LHCN-M2 (cell line): ENCODE data around the gene ZNHIT6. TPM values are rescaled to one million over a fixed set of nuclear protein-coding genes. Genes with fewer than 3 reads are reported as not detected.
"Not testable (repeated sequence)": the region's sequence is repeated elsewhere in the genome, so short reads cannot be mapped to it uniquely, and the experiment has no call there.

Source experiments
- DNase-seq: peaks from one replicate; pipeline ENCODE4 v3.0.0-alpha.2; 2012; ENCODE audit warnings: low read depth
- polyA plus RNA-seq: library from polyadenylated mRNA; unstranded; fragments of >200 nt; gene quantifications from one replicate; pipeline ENCODE4 v1.2.1, GENCODE V29; 2012; ENCODE audit warnings: missing spikeins
- total RNA-seq: library from RNA; depleted of rRNA; stranded (reverse); fragments of >200 nt; gene quantifications from 2 replicates; pipeline ENCODE4 v1.2.3, GENCODE V29; 2014; rRNA removed

The ZNHIT6 gene, protein sequence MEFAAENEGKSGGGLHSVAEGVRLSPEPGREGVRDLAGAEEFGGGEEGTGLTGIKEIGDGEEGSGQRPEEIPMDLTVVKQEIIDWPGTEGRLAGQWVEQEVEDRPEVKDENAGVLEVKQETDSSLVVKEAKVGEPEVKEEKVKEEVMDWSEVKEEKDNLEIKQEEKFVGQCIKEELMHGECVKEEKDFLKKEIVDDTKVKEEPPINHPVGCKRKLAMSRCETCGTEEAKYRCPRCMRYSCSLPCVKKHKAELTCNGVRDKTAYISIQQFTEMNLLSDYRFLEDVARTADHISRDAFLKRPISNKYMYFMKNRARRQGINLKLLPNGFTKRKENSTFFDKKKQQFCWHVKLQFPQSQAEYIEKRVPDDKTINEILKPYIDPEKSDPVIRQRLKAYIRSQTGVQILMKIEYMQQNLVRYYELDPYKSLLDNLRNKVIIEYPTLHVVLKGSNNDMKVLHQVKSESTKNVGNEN
- 14.2 and 17.1 TPM in 2 replicates for total RNA-seq
- polyA plus RNA-seq: 11.6 TPM

- DNase-seq: peak; percentile 97
These were observed at the start of gene ZNHIT6 for GRCh38 chr1:85707990-85708828. ZNHIT6 (minus strand) TSS chr1:85708433; CDS start chr1:85708284, 149 bp downstream.

GRCh38 chr1:85756864-85757263, 48.6 kb upstream of the ZNHIT6 start:
- DNase-seq: no peak

DNA sequence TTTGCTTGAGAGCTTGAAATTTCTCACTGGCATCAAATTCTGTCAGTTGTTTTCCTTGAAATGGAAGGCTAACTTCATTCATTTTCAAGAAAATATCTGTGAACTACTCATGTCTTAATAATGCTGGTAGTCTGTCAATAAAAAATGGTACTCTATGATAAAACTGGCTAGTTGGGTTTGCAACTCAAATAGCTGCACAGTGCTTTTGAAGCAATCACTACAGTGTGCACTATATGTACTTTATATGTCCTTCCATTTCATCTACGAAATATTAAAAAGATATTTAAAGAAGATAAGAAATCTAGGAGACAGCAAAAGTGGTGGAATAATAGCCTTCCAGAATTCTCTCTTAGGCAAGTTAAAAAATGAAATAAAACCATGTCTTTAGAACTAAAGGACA, 39.9 kb upstream of the ZNHIT6 start:
- no peak for DNase-seq

- no peak for DNase-seq
These were observed 38.5 kb upstream of the ZNHIT6 start for GRCh38 chr1:85746777-85747176.

DNA sequence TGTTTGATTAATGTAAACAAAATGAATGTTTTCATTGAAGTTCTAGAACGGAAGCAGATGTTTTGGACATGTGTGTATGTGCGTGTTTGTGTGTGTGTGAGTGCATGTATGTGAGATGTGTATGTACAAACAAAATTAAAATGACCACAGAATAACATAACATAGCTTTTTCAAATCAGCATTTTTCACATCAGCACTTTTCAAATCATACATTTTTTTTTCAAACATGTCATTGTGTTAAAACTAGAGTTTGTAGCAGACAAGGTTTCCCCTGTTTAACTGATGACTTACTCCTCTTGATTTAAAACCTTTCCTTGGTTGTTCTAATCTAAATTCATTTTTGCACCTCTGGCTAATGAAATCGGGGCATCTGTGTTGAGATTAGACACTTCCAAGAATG, 35.6 kb upstream of the ZNHIT6 start:
- no peak for DNase-seq

DNA sequence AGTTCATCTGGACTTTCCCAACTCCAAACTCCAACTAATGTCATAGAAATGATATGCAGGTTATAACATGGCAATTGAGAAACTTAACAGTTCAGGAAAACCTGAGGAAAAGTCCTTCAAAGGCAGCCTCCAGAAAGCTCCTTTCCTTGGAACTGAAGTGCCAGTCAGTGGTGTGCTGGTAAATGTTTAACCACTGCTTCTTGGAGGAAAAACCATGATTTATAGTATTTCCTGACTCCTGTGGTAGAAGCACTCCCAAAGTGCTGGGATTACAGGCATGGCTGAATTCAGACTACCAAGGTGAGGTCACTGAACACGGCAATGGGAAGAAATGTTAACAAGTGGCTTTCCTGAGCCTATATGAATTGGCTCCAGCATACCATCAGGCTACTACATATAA, 26.7 kb upstream of the ZNHIT6 start:
- DNase-seq: no peak

DNA sequence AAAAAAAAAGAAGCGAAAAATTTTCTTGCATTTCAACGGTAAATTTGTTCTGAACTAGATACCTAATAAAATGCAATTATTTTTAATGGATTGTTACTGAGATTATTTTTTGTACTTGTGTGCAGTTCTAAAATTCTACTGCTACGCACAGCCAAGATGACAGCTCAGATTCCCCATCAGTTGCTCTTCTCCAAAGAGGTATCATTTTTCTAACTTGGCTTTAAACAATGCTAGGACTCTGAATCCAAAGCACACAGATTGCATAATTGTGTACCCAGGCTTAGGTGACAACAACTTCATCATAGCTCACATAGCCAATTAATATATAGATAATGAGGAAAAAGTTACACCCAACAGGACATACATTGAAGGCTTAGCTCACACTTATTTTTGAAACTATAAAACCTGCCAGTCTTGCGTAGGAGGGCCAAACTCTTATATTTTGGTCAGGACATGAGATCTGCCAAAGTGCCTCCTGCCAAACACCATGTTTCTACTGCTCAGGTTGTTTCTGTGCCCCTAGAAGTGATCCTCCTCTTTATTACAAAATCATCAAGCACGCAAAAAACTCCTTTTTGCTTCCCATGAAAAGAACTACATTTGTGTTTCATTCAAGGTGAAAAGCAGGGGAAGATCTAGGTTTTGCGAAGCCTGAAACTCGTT, 10.6 kb upstream of the ZNHIT6 start:
- DNase-seq: no peak

DNA sequence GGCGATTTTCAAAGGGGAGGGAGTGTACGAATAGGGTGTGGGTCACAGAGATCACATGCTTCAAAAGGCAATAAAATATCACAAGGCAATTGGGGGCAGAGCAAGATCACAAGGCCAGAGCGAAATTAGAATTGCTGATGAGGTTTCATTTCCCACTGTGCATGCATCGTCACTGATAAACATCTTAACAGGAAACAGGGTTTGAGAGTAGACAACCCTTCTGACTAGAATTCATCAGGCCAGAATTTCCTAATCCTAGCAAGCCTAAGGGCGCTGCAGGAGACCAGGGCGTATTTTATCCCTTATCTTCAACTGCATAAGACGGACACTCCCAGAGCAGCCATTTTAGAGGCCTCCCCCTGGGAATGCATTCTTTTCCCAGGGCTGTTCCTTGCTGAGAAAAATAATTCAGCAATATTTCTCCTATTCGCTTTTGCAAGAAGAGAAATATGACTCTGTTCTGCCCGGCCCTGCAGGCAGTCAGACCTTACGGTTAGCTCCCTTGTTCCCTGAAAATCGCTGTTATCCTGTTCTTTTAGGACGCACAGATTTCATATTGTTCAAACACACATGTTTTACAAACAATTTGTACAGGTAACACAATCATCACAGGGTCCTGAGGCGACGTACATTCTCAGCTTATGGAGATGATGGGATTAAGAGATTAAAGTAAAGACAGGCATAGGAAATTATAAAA, 6.3 kb upstream of the ZNHIT6 start:
- DNase-seq: not testable (repeated sequence)

- no peak for DNase-seq
These were observed 595 bp upstream of the ZNHIT6 start for GRCh38 chr1:85708829-85709227.

GRCh38 chr1:85707267-85707989, 805 bp downstream of the ZNHIT6 start:
- DNase-seq: no peak

GRCh38 chr1:85705940-85706339, 2.3 kb downstream of the ZNHIT6 start:
- DNase-seq: no peak

GRCh38 chr1:85700422-85700821, 7.8 kb downstream of the ZNHIT6 start:
- no peak for DNase-seq

DNA sequence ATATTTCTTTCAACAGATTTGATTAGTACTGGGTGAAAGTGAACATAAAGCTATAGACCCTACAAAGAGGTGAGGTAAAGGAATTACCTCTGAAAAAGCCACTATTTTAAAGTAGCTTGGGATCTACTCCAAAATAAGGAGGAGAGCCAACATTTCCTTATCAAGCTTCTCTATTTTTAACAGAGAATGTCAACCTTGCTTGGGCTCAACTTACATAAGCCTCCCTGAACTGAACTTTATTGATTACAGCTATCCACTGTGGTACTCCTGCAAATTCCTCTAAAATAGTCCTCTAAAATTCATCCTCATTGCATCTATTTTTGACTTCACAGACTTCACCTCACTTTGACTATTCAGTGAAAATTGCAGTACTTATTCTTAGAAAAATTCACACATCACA, 10.3 kb downstream of the ZNHIT6 start:
- DNase-seq: no peak

DNA sequence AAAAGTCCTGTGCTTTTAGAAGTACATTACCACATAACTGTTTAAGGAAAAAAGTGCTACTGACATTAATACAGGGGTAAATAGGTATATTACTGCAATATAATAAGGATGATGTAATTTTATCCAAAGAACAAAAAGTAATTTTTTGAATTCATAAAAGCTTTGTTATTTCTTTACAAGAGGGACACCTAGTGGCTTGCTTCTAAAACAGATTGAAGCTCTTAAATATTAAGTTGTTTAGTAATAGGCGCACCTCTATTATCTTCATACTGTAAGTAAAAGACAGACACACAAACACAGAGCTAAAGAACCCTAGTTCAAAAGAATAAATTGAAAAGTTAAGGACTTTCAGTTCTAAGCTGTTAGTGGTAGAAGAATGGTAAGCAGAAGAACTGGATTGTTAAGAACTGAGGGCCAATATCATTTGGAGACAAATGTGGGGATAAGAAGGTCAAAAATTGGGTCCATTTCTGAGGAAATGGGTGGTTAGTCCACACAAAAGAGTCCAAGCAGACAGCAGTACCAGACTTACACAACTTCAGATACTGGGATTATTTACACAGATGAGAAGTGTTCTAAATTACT, 15.4 kb downstream of the ZNHIT6 start:
- DNase-seq: peak; percentile 55

DNA sequence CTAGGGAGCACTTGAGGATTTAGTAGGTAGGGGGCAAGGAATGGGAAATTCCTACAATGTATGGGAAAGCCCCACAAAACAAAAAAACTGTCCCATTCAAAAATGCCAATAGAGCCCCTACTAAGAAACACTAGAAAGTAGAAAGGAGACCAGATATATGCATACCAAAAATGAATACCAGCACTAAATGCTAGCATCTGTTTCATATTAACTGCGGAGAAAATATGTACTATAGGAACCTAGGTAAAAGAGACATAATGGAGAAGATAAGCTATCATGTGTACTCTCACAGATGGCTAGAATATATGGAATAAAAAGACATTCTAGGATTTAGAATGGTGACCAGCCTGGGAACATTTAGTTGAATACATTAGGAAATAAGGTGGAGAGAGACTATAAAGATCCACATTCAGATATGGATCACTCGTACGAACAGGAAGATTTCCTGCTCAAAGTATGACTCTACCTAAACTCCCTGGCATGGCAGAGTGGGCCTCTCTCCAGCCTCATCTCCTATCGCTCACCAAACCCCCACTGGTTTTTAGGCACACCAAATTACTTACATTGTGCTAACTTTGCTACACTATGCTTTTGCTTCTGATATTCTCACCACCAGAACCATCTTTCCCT, 18.3 kb downstream of the ZNHIT6 start:
- DNase-seq: no peak

GRCh38 chr1:85683292-85684025, 24.8 kb downstream of the ZNHIT6 start:
- no peak for DNase-seq

DNA sequence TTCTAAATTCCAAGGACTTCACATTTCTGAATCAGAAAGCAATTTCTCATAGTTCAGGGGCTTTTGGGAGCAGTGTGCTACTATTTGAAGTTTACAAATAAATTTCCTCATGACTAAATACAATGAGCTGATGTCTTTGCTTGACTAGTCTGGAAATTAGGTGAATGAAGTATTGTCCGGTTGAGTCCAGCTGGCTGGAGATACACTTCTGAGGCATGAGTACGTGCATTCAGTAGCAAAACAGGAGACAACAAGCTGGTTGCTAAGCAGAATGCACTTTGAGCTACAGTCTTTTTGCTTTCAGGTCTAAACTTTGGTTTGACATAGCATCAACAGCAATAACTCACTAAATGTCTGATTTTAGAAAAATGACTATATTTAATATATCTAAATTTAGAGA, 27.1 kb downstream of the ZNHIT6 start:
- DNase-seq: peak; percentile 25

DNA sequence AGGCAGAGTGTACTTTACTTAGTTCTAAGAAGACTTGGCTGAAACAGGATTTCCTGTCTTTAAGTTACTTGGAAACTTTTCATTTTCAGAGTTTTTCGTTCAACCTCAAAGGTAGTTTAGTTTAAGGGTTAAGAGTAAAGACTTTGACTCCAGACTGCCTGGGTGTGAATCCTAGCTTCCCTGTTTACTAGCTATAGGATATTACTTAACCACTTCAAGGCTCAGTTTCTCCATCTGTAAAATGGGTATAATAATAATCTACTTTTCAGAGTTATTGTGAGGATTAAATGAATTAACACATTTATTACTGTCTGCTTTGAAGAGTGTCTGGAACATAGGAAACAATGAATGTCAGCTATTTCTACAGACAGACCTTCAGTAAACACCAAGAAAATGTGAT, 30.0 kb downstream of the ZNHIT6 start:
- no peak for DNase-seq

DNA sequence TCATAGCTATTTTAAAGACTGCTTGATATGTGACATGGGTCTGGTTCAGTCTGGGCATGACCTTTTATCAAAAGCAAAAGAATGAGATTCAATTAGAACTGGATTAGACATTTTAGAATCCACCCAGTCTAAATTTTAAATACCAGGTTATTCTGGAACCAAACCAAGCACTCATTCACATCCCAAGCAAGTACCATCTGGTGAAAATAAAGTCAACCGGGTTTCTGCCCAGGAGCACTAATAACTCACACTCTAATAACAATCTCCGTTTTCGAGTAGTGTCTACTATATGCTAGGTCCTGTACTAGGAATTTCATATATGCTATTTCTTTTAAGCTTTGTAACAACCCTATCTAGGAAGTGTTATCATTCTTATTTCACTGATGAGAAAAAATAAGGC, 30.6 kb downstream of the ZNHIT6 start:
- no peak for DNase-seq
